Kidney epithelial cell (primary cell): Measurements from ENCODE around the gene SGMS1. TPM values are rescaled to one million over a fixed set of nuclear protein-coding genes. Genes with fewer than 3 reads are reported as not detected.

Experiments
- DNase-seq: peaks from one replicate; pipeline ENCODE4 v3.0.0-alpha.2; 2010; ENCODE audit warnings: low read depth
- H3K27me3 ChIP-seq: 2 replicates; pipeline ENCODE4 v1.6.0; 2011; ENCODE audit warnings: low read length; ENCODE audit not compliant: control insufficient read depth, insufficient read depth
- H3K36me3 ChIP-seq: 2 replicates; pipeline ENCODE4 v1.5.1; 2011; ENCODE audit warnings: low read length; ENCODE audit not compliant: control insufficient read depth, insufficient read depth
- H3K4me3 ChIP-seq: 2 replicates; pipeline ENCODE4 v1.5.1; 2011; ENCODE audit warnings: low read depth, mild to moderate bottlenecking, control low read depth, low read length
- total RNA-seq: library from RNA; depleted of rRNA; stranded (reverse); fragments of >200 nt; gene quantifications from 2 replicates; pipeline ENCODE4 v1.2.3, GENCODE V29; 2015
- TF ChIP-seq, protein P1 (sequence below): IDR thresholded peaks from 2 replicates; pipeline ENCODE4 v1.5.1; 2011; ENCODE audit warnings: mild to moderate bottlenecking, moderate library complexity, low read length, control low read depth, inconsistent platforms; ENCODE audit not compliant: insufficient read depth, poor library complexity, severe bottlenecking

The SGMS1 gene
- total RNA-seq, 1 donor from 2014 or later = 27.0 TPM

DNA sequence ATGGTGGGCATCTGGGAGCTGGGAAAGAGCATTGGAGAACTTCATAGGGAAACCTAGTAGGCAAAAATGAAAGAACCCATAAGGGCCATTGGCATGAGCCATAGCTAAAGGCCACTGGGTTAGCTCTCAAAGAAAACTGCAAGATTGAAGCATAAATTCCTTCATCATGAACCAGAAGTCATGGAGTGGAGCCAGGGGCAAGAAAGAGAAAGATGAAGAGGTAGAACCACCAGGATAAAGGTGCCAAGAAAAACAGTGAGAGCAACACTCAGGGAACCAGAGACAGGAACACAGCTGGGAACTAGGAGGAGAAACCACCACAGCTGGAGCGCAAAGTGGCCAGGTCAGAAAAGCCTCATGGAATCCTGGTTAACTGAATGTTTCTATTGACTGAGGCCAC, 11.5 kb upstream of the SGMS1 start:
- TF ChIP-seq, protein P1, sequence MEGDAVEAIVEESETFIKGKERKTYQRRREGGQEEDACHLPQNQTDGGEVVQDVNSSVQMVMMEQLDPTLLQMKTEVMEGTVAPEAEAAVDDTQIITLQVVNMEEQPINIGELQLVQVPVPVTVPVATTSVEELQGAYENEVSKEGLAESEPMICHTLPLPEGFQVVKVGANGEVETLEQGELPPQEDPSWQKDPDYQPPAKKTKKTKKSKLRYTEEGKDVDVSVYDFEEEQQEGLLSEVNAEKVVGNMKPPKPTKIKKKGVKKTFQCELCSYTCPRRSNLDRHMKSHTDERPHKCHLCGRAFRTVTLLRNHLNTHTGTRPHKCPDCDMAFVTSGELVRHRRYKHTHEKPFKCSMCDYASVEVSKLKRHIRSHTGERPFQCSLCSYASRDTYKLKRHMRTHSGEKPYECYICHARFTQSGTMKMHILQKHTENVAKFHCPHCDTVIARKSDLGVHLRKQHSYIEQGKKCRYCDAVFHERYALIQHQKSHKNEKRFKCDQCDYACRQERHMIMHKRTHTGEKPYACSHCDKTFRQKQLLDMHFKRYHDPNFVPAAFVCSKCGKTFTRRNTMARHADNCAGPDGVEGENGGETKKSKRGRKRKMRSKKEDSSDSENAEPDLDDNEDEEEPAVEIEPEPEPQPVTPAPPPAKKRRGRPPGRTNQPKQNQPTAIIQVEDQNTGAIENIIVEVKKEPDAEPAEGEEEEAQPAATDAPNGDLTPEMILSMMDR = no peak
- H3K4me3 ChIP-seq = no peak overlapping the region
- peak; percentile 63 for DNase-seq
- no peaks in the 10 kb centered on the region for H3K36me3 ChIP-seq
- H3K27me3 ChIP-seq = no peaks in the 10 kb centered on the region

DNA sequence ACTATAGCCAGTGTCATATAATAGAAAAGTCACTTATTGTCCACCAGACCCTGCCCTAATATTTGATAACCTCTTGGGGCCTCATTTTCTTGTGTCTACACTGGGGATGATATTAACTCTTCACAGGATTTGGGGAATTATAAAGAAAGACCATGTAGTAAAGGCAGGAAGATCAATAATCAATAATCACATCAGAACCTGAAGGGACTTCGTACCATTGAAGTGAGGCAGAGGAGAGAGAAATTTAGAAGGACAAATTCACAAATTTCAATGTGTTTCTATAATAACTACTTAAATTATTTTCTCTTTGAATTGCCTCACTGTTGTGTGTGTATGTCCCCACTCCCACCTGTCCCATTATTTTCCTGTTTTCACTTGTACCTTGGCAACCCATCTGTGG, 10.7 kb upstream of the SGMS1 start:
- H3K36me3 ChIP-seq = no peaks in the 10 kb centered on the region
- no peaks in the 10 kb centered on the region for H3K27me3 ChIP-seq
- DNase-seq = no peak
- H3K4me3 ChIP-seq = no peak overlapping the region
- TF ChIP-seq, protein P1 = no peak

DNA sequence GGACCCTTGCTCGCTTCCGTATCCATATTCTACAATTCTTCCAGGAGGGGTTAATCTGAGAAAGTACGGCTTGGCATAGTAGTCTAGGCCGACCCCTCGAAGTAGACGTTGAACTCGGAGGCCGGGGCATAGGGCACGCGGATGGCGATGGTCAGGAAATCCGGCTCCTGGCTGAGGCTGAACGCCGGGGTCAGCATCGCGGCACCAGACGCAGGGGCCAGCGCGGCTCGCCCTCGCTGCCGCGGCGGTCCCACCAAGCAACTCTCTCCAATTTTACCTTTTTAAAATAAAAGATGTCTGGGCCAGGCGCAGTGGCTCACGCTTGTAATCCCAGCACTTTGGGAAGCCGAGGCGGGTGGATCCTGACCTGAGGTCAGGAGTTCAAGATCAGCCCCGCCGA, 7.3 kb upstream of the SGMS1 start:
- no peaks in the 10 kb centered on the region for H3K27me3 ChIP-seq
- TF ChIP-seq, protein P1 = no peak
- DNase-seq = no peak
- no peaks in the 10 kb centered on the region for H3K36me3 ChIP-seq
- H3K4me3 ChIP-seq = no peak overlapping the region

DNA sequence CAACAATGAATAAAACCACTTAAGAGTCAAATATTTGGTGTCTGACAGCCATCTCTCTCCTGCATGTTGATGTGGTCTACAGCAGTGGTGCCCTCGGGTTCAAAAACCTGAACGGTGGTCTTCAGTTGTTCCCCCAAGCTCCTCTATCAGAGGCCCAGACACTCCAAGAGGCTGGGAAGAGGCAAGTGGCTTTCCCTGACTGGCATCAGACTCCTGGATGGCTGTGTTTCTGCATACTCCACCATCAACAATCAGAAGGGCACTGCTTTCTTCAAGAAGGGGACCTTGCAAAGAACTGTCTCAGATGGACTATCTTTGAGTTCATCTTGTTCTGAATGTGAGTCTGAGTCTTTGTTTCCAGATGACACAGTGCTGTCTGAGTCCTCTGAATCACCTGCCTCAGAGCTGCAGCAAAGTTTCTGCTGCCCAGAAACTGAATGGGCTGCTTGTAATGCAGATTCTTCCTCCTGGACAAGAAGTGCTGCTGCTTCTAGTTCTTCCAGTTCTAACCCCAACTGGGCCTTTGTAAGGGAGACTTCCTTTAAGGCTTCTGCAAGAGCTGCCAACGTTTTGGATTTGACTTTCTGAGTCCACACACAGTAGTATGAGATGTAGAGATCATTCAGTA, 5.9 kb upstream of the SGMS1 start:
- Histone ChIP-seq H3K4me3 (no peak overlapping the region), H3K36me3 (no peaks in the 10 kb centered on the region), H3K27me3 (no peaks in the 10 kb centered on the region)
- DNase-seq = no peak
- TF ChIP-seq, protein P1 = no peak

DNA sequence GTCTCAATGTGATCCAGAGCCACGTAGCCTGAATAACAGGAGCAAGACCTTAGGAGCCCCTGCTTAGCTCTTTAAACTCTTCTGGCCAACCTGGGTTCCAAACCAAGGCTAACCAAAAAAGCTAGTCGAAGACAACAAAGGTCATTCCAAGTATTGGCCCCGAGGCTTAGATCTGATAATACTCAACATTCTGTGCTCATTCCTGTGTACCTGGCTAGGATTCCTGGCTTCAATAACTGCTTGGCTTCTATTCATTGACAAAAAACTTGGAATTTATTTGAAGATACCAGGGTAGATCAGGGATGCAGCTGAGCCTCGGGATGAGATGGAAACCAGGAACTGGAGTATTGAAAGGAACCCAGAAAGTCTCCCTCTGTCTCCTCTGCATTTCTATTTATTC, 4.1 kb upstream of the SGMS1 start:
- Histone ChIP-seq H3K27me3 (no peaks in the 10 kb centered on the region), H3K4me3 (no peak overlapping the region), H3K36me3 (no peaks in the 10 kb centered on the region)
- DNase-seq = no peak
- TF ChIP-seq, protein P1 = no peak

DNA sequence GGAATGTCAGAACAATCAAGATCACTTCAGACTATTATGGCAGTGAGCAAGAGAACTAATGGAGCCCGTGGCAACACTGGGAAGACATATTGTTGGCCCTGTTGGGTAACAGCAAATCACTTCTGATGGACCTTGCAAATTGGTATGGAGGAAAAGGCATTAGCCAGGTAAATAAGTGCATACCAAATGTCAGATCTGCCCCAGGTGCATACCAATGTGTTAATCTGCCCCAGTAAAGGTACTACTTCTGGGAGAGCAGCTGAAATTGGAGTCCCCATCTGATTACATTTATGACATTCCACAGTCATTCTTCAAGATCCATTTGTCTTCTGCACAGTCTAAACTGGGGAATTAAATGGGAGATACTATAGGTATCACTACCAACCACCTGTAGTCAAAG, 3.7 kb upstream of the SGMS1 start:
- TF ChIP-seq, protein P1 = no peak
- DNase-seq = no peak

More for the DNA sequence above, 3.7 kb upstream of the SGMS1 start:
- H3K36me3 ChIP-seq = no peaks in the 10 kb centered on the region
- no peak overlapping the region for H3K4me3 ChIP-seq
- no peaks in the 10 kb centered on the region for H3K27me3 ChIP-seq
